HepG2 (cell line): ENCODE results near the gene LLGL2. TPM values are rescaled to one million over a fixed set of nuclear protein-coding genes. Genes with fewer than 3 reads are reported as not detected.

Experiments used
- ATM ChIP-seq: fragments of 450-650 bp; IDR thresholded peaks from 2 replicates; pipeline ENCODE4 v1.7.1; 2017; ENCODE audit warnings: mild to moderate bottlenecking, borderline replicate concordance
- KAT2B ChIP-seq: fragments of 150-350 bp; IDR thresholded peaks from 2 replicates; pipeline ENCODE4 v1.6.1; 2014; ENCODE audit warnings: low read depth, low read length, borderline replicate concordance
- MEIS2 ChIP-seq: sonication (generic); formaldehyde crosslinking; IDR thresholded peaks from 2 replicates; pipeline ENCODE4 v1.9.0; 2021; ENCODE audit warnings: mild to moderate bottlenecking, missing genetic modification reagents
- NR2F1 ChIP-seq, 2 experiments: fragments of 450-650 bp in 1 of 2; formaldehyde crosslinking in 1 of 2; IDR thresholded peaks; 2 replicates each; pipeline versions ENCODE4 v1.5.0 to v1.6.1; 2016 to 2020; ENCODE audit warnings: mild to moderate bottlenecking in 1 of 2, missing compliant biosample characterization in 1 of 2, missing genetic modification reagents in 1 of 2, moderate library complexity in 1 of 2
- PHB2 ChIP-seq: fragments of 450-650 bp; IDR thresholded peaks from 2 replicates; pipeline ENCODE4 v1.6.1; 2018; ENCODE audit not compliant: partially characterized antibody
- SAP130 ChIP-seq: IDR thresholded peaks from 2 replicates; pipeline ENCODE4 v1.6.1; 2016; ENCODE audit warnings: low read depth
- ZHX2 ChIP-seq, 2 experiments: sonication (generic) in 1 of 2; formaldehyde crosslinking in 1 of 2; IDR thresholded peaks; 2 replicates each; pipeline versions ENCODE4 v1.6.1 to v1.9.0; 2014 to 2022; ENCODE audit warnings: antibody characterized with exemption in 1 of 2, borderline replicate concordance in 1 of 2, inconsistent platforms in 1 of 2, low read depth in 1 of 2, missing genetic modification reagents in 1 of 2
- ZNF224 ChIP-seq: sonication (generic); formaldehyde crosslinking; IDR thresholded peaks from 2 replicates; pipeline ENCODE4 v1.5.0; 2020; ENCODE audit warnings: mild to moderate bottlenecking, missing genetic modification reagents
- ZNF333 ChIP-seq: sonication (generic); formaldehyde crosslinking; IDR thresholded peaks from 2 replicates; pipeline ENCODE4 v1.4.0; 2020; ENCODE audit warnings: mild to moderate bottlenecking, missing genetic modification reagents, borderline replicate concordance
- ZNF816 ChIP-seq: sonication (generic); formaldehyde crosslinking; IDR thresholded peaks from 2 replicates; pipeline ENCODE4 v1.8.0; 2022; ENCODE audit warnings: missing genetic modification reagents, mild to moderate bottlenecking, borderline replicate concordance
- polyA plus RNA-seq, 8 experiments: library from polyadenylated mRNA; depleted of rRNA in 3 of 8; stranded (reverse) in 7 of 8; unstranded in 1 of 8; fragments of >200 nt; fragmentation: Illumina TruSeq in 4 of 8; extraction: Trizol in 4 of 8; gene quantifications; 2 replicates each; pipeline versions ENCODE4 v1.2.1 to v1.2.3, GENCODE V29; 2011 to 2016; ENCODE audit warnings: low read depth in 4 of 8, missing spikeins in 1 of 8, mixed read lengths in 1 of 8; ENCODE audit not compliant: insufficient read depth in 1 of 8
- total RNA-seq, 5 experiments: library from RNA; depleted of rRNA; stranded (reverse); fragments of >200 nt; fragmentation: Illumina TruSeq; extraction: Trizol; gene quantifications; 2 replicates each; pipeline ENCODE4 v1.2.3, GENCODE V29; 2016; ENCODE audit warnings: low read depth in 1 of 5
- TF ChIP-seq, protein P1 (sequence below): sonication (generic); formaldehyde crosslinking; IDR thresholded peaks from 2 replicates; pipeline ENCODE4 v1.4.0; 2020; ENCODE audit warnings: mild to moderate bottlenecking, missing genetic modification reagents, borderline replicate concordance
- TF ChIP-seq, protein P2 (sequence below): sonication (generic); formaldehyde crosslinking; IDR thresholded peaks from 2 replicates; pipeline ENCODE4 v1.8.0; 2022; ENCODE audit warnings: missing genetic modification reagents, low read depth, mild to moderate bottlenecking, borderline replicate concordance
- TF ChIP-seq, protein P3 (sequence below): sonication (generic); formaldehyde crosslinking; IDR thresholded peaks from 2 replicates; pipeline ENCODE4 v1.8.1; 2023; ENCODE audit warnings: mild to moderate bottlenecking, missing genetic modification reagents
- TF ChIP-seq, protein P4 (sequence below): sonication (generic); formaldehyde crosslinking; IDR thresholded peaks from 2 replicates; pipeline ENCODE4 v1.5.0; 2020; ENCODE audit warnings: missing genetic modification reagents, mild to moderate bottlenecking, borderline replicate concordance
- TF ChIP-seq, protein P5 (sequence below): sonication (generic); formaldehyde crosslinking; IDR thresholded peaks from 2 replicates; pipeline ENCODE4 v1.5.1; 2020; ENCODE audit warnings: missing genetic modification reagents, mild to moderate bottlenecking, borderline replicate concordance

Gene LLGL2
- total and polyA plus RNA-seq, 2 of the 13 experiments (the other 11 are each of a cell fraction or from before 2014, with no cell fraction given), result 83.0 to 86.7 TPM

GRCh38 chr17:75552425-75553294, 27.2 kb downstream of the LLGL2 start (continued):
- TF ChIP-seq, protein P1, sequence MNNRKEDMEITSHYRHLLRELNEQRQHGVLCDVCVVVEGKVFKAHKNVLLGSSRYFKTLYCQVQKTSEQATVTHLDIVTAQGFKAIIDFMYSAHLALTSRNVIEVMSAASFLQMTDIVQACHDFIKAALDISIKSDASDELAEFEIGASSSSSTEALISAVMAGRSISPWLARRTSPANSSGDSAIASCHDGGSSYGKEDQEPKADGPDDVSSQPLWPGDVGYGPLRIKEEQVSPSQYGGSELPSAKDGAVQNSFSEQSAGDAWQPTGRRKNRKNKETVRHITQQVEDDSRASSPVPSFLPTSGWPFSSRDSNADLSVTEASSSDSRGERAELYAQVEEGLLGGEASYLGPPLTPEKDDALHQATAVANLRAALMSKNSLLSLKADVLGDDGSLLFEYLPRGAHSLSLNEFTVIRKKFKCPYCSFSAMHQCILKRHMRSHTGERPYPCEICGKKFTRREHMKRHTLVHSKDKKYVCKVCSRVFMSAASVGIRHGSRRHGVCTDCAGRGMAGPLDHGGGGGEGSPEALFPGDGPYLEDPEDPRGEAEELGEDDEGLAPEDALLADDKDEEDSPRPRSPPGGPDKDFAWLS (CRISPR knock-in tag), result no peak
- TF ChIP-seq, protein P2, sequence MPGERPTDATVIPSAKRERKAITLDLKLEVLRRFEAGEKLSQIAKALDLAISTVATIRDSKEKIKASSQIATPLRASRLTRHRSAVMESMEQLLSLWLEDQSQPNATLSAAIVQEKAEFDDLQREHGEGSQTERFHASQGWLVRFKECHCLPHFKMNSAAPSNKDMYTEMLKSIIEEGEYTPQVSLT (CRISPR knock-in tag), result no peak
- TF ChIP-seq MEIS2 (CRISPR knock-in tag) (peak; percentile 69; the same call in 1 of the 2 replicates), SAP130 (CRISPR knock-in tag) (peak; percentile 85), NR2F1 (CRISPR knock-in tag; IDR thresholded peaks at IDR 0.05) (no peak), ZNF224 (CRISPR knock-in tag) (no peak), ZHX2 (IDR thresholded peaks at IDR 0.05; ENCODE audit: low read depth) (no peak), ZHX2 (CRISPR knock-in tag; IDR thresholded peaks at IDR 0.05; ENCODE audit: borderline replicate concordance) (no peak; the same call in 1 of the 2 replicates), KAT2B (no peak), ZNF333 (CRISPR knock-in tag) (no peak; the same call in 1 of the 2 replicates), PHB2 (no peak), ATM (no peak), ZNF816 (no peak)
- TF ChIP-seq, protein P3, sequence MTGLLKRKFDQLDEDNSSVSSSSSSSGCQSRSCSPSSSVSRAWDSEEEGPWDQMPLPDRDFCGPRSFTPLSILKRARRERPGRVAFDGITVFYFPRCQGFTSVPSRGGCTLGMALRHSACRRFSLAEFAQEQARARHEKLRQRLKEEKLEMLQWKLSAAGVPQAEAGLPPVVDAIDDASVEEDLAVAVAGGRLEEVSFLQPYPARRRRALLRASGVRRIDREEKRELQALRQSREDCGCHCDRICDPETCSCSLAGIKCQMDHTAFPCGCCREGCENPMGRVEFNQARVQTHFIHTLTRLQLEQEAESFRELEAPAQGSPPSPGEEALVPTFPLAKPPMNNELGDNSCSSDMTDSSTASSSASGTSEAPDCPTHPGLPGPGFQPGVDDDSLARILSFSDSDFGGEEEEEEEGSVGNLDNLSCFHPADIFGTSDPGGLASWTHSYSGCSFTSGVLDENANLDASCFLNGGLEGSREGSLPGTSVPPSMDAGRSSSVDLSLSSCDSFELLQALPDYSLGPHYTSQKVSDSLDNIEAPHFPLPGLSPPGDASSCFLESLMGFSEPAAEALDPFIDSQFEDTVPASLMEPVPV (CRISPR knock-in tag), result no peak
- TF ChIP-seq, protein P4, sequence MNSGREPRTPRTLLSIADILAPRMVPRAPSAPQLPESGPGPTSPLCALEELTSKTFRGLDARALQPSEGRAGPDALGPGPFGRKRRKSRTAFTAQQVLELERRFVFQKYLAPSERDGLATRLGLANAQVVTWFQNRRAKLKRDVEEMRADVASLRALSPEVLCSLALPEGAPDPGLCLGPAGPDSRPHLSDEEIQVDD (CRISPR knock-in tag), result no peak
- TF ChIP-seq, protein P5, sequence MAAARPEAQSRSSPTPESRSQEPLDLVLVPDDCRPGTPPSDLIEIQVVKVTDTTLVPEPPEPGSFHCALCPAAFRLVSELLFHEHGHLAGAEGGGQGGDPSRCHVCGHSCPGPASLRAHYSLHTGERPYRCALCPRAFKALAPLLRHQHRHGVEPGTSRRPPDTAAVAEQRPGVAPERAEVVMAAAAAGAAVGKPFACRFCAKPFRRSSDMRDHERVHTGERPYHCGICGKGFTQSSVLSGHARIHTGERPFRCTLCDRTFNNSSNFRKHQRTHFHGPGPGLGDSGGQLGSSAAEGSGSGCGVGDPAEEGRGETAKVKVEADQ, result no peak
